ENCODE measurements around the gene CDKN3.
"Not testable (repeated sequence)": the region's sequence is repeated elsewhere in the genome, so short reads cannot be mapped to it uniquely, and the experiment has no call there.

The CDKN3 gene

DNA sequence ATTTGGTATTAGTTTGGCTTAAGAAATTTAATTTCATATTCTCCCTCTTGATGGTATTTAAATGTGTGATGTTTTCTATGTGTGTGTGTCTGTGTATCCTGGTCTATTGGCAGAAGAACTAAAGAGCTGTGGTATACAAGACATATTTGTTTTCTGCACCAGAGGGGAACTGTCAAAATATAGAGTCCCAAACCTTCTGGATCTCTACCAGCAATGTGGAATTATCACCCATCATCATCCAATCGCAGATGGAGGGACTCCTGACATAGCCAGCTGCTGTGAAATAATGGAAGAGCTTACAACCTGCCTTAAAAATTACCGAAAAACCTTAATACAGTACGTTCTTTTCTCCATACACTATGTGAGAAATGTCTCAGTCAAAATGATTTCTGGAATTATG is 14.6 kb downstream of the CDKN3 start:
- FAIRE-seq = no peak
- DNase-seq (ENCODE audit: extremely low spot score, insufficient read length, low read depth) = no peak

GRCh38 chr14:54420478-54421142 is 23.8 kb downstream of the CDKN3 start:
- FAIRE-seq (peak; percentile 5), DNase-seq (ENCODE audit: extremely low spot score, insufficient read length, low read depth) (no peak)

GRCh38 chr14:54423991-54424390 is 27.2 kb downstream of the CDKN3 start:
- FAIRE-seq = no peak
- no peak for DNase-seq (ENCODE audit: extremely low spot score, insufficient read length, low read depth)

DNA sequence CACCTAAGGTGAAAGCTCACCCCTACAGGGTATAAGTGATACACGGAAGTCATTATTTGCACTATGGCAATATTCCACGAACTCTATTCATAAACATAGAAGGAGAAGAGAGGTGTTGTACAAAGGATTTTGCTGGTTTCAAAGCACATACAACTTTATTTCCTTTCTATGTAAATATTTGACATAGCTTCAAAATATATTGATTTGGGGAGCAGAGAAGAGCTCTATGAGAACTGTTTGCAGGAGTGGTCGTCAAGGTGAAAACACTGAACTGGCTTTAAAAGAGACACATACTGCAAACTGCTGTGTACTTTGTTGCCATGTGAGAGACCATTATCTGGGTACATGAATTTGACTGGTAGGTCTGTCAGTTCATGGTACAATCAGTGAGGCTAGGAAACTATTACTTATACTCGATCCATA is 27.7 kb downstream of the CDKN3 start:
- FAIRE-seq = peak; percentile 29
- no peak for DNase-seq (ENCODE audit: extremely low spot score, insufficient read length, low read depth)

DNA sequence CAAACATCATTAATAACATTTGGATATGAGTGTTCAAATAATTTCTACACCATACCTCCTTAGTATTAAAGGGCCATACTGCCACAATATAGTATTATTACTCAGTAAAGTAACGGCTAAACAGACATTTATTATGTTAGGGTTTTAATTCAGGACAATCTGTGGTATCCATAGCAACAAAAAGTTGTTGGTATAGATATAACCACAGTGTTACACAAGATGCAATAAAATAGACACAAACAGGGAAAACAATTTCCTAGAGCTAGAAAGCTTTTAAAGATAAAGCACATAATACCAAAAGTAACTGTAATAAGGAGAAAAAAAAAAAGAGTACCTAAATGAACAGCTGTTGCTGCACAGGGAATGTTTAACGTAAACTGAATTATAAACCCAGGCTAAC is 28.3 kb downstream of the CDKN3 start:
- FAIRE-seq = no peak
- no peak for DNase-seq (ENCODE audit: extremely low spot score, insufficient read length, low read depth)

GRCh38 chr14:54425537-54426274 is 28.9 kb downstream of the CDKN3 start:
- DNase-seq (ENCODE audit: extremely low spot score, insufficient read length, low read depth) = no peak
- no peak for FAIRE-seq

- DNase-seq (ENCODE audit: extremely low spot score, insufficient read length, low read depth) = no peak
- FAIRE-seq = no peak
These were observed 31.1 kb downstream of the CDKN3 start for GRCh38 chr14:54427871-54428270.

DNA sequence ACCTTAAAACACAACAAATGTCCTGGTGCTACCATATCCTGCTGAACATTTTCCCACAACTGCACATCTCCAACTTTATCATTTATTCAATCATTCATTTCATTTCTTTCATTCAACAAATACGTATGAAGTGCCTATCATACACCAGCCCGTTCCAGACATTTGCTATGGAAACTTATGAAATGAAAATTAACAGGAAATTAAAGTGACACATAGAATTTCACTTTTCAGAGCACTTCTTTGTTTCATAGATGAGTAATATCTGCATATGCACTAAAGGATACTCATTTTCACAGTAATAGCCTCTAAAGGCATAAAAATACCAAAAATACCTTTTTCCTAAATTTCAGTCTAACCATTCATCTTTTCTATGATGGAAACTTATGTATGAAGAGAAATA is 31.7 kb downstream of the CDKN3 start:
- DNase-seq (ENCODE audit: extremely low spot score, insufficient read length, low read depth) (no peak), FAIRE-seq (no peak)

DNA sequence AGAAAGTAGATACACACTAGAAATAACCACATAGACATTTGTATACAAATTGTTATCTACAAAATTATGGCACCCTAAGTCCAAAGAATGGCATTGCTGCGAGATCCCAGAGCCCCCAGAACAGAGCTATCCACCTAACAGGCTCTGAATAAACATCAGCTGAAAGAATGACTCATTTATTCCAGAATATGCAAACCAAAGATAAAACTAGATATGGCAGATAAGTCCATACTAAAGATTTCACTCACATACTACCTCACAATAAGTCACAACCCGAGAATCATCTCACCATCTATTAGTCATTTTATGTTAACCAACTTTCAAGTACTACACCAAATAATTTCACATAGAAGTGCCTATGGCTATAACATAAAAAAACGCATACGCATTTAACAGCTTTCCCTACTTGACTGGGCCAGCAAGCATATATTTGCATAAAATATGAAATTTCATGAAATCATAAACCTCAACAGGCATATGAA is 38.7 kb downstream of the CDKN3 start:
- FAIRE-seq (peak; percentile 61), DNase-seq (ENCODE audit: extremely low spot score, insufficient read length, low read depth) (no peak)

DNA sequence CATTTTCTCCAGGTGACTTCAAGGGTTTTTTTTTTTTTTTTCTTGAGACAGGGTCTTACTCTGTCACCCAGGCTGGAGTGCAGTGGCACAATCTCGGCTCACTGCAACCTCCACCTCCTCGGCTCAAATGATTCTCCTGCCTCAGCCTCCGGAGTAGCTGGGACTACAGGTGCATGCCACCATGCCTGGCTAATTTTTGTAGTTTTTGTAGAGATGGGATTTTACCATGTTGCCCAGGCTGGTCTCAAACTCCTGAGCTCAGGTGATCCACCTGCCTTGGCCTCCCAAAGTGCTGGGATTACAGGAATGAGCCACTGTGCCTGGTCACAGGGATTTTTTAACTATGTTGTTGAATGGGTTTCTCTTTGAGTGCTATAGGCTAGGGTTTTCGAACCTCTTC is 41.1 kb downstream of the CDKN3 start:
- not testable (repeated sequence) for DNase-seq (ENCODE audit: extremely low spot score, insufficient read length, low read depth); FAIRE-seq

GRCh38 chr14:54438703-54439102 is 41.9 kb downstream of the CDKN3 start:
- DNase-seq (ENCODE audit: extremely low spot score, insufficient read length, low read depth) (no peak), FAIRE-seq (no peak)

GRCh38 chr14:54440037-54440436 is 43.2 kb downstream of the CDKN3 start:
- FAIRE-seq = no peak
- no peak for DNase-seq (ENCODE audit: extremely low spot score, insufficient read length, low read depth)

- DNase-seq (ENCODE audit: extremely low spot score, insufficient read length, low read depth) = no peak
- no peak for FAIRE-seq
These were observed 43.7 kb downstream of the CDKN3 start for GRCh38 chr14:54440476-54440872.

DNA sequence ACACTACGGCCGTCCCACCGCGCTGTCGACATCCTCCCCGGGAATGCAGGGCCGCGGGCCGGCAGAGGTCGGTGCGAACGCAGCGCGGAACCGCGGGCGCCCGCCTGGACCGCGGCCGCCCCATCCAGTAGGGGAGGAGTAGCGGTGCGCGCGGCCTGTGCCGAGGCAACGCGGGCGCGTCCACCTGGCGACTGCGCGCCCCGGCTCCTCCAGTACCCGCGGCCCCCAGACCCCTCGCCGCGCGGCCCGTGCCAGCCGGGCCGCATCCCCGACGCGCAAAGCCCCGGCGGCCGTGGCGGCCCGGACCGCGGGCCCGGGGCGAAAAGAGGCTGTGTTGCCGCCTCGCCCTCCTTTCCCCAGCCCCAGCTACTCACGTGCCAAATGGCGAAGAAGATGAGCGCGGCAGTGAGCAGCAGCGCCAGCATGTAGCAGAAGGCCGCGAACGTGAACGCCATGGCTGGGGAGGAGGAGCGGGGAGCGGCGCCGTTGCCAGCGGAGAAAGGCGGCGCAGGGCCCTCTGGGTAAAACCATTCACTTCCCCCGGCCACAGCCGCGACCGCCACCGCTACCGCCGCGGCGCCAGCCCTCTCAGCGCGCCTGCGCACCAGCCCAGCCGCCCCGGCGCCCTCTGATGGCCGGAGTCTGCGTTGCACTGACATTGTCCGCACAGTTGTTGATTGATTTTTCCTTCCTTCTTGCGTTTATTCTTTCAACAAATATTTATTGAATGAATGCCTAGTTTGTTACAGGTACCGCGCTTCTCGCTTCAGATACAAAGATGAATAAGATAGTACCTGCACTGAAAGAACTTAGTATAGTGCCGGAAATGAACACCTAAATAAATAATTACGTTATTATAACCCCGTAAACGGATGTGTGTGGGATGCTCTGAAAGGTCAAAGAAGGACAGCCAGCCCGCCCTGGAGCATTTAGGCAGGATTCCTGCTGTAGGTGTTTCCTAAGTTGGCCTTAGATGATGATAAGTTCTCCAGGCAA is 44.4 kb downstream of the CDKN3 start, which contains the start of gene CNIH1:
Gene CNIH1, minus strand, starts transcription at position 502 of the 996 bp plus-strand sequence. Its CDS starts 47 bp downstream, at position 455.
- FAIRE-seq = peak; percentile 92
- DNase-seq (ENCODE audit: extremely low spot score, insufficient read length, low read depth) = peak; percentile 91

DNA sequence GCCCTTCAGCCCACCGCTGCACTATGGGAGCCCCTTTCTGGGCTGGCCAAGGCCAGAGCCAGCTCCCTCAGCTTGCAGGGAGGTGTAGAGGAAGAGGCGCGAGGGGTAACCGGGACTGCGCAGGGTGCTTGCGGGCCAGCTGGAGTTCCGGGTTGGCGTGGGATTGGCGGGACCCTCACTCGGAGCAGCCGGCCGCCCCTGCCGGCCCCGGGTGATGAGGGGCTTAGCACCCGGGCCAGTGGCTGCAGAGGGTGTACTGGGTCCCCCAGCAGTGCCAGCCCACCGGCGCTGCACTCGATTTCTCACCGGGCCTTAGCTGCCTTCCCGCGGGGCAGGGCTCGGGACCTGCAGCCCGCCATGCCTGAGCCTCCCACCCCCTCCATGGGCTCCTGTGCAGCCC is 46.2 kb downstream of the CDKN3 start:
- not testable (repeated sequence) for DNase-seq (ENCODE audit: extremely low spot score, insufficient read length, low read depth); FAIRE-seq

- FAIRE-seq (no peak), DNase-seq (ENCODE audit: extremely low spot score, insufficient read length, low read depth) (no peak)
These were observed 47.2 kb downstream of the CDKN3 start for GRCh38 chr14:54443981-54444380.

DNA sequence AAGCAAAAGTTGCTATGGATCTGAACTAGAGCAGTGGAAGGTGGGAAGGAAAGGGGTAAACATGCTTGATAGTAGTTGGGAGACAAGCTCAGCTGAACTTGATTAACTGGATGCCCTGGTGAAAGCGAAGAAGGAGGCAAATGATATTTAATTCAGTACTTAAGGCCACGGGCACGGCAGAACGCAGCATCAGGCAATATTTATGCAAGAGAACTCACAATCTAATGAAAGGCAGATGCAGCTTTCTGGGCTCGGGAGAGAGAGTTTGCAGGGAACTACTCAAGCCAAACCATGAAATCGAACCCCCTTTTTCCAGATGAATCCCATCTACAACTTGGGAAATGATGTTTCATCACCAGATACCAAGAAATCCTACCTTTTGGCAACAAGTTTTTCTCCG is 47.9 kb downstream of the CDKN3 start:
- FAIRE-seq (no peak), DNase-seq (ENCODE audit: extremely low spot score, insufficient read length, low read depth) (no peak)

DNA sequence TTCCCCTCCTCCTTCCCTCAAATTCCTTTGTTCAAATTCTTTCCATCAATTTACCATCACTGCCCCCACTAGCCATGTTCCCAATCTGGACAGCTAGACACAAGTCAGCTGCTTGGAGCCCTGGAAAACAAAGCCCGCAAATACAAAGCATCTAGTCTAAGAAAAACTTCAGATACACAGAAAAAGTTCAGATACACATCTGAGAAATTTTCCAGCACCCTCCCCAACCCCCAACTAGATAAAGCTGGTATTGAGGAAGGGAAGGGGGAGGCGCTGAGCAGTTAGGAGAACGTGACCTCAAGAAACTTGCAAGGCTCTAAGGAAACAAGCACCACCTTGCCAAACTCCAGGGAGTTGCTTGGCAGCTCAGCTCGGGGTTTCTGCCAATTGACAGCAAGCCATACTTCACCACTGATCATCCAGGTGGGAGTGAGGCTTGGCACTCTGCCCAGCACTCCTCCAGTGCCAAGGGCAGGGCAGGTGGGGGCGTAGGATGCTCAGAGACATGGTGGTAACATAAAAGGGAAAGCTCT is 49.4 kb downstream of the CDKN3 start:
- no peak for FAIRE-seq
- DNase-seq (ENCODE audit: extremely low spot score, insufficient read length, low read depth) = no peak

- FAIRE-seq = no peak
- DNase-seq (ENCODE audit: extremely low spot score, insufficient read length, low read depth) = no peak
These were observed 50.5 kb downstream of the CDKN3 start for GRCh38 chr14:54447231-54447692.

- no peak for DNase-seq (ENCODE audit: extremely low spot score, insufficient read length, low read depth)
- FAIRE-seq = peak; percentile 51
These were observed 53.7 kb downstream of the CDKN3 start for GRCh38 chr14:54450535-54450934.
